HepG2 (cell line): Measurements from ENCODE around the gene ITK. TPM values are rescaled to one million over a fixed set of nuclear protein-coding genes. Genes with fewer than 3 reads are reported as not detected.
A peak's percentile ranks its signal among the peaks of the same experiment; 100 is the strongest.

Experiments
- ATAC-seq: fragments of 200-7000 bp; cut with Tn5 transposase; 3 replicates; pipeline ENCODE4 v1.9.1; 2020; ENCODE audit warnings: mild to moderate bottlenecking, moderate library complexity
- BruUV-seq: library from RNA; stranded (reverse); fragments of 400-500 nt; replicated peaks from 2 replicates; lab custom pipeline; 2021; lab: Mats Ljungman, UMichigan
- CTCF ChIA-PET: fragments of 300-600 bp; formaldehyde crosslinking; extraction: SDS; loops from one replicate; lab custom pipeline; 2021; ENCODE audit warnings: low total read pairs, inconsistent platforms, low intra/inter-chr PET ratio; lab: Yijun Ruan, JAX
- POLR2A ChIA-PET: fragments of 350-600 bp; sonication (Branson Sonifier 250); formaldehyde crosslinking; loops from one replicate; lab custom pipeline; 2020; ENCODE audit warnings: antibody characterized with exemption, inconsistent platforms; lab: Yijun Ruan, JAX
- DNase-seq: peaks from one replicate; pipeline ENCODE4 v3.0.0-alpha.2; 2015; ENCODE audit warnings: low spot score
- FAIRE-seq: peaks from 3 replicates; lab custom pipeline; 2011; peaks lifted over from hg19 to GRCh38; lab: Jason Lieb, UNC
- H2AFZ ChIP-seq: one replicate; pipeline ENCODE4 v1.6.1; 2011; ENCODE audit warnings: low read length, inconsistent platforms
- H3K27ac ChIP-seq: fragments of 300-600 bp; 3 replicates; pipeline ENCODE4 v1.8.0; 2011; ENCODE audit warnings: mixed run types, mild to moderate bottlenecking, mixed read lengths, low read length, inconsistent platforms; ENCODE audit not compliant: insufficient read depth; ENCODE audit errors: extremely low read length
- H3K27me3 ChIP-seq, 2 experiments: fragments of 200-600 bp in 1 of 2; 2 replicates in 1 of 2; 3 replicates in 1 of 2; pipeline versions ENCODE4 v1.6.0 to v1.8.0; 2011; ENCODE audit warnings: low read length in 2 of 2, mild to moderate bottlenecking in 2 of 2, moderate library complexity in 2 of 2, inconsistent platforms in 1 of 2; ENCODE audit not compliant: insufficient read depth in 2 of 2, control insufficient read depth in 1 of 2
- H3K36me3 ChIP-seq, 2 experiments: fragments of 200-600 bp in 1 of 2; replicated peaks in 1 of 2; 2 replicates in 1 of 2; 3 replicates in 1 of 2; pipeline versions ENCODE4 v1.5.1 to v1.8.0; 2011; ENCODE audit warnings: low read length in 2 of 2, inconsistent platforms in 1 of 2; ENCODE audit not compliant: insufficient read depth in 2 of 2, control insufficient read depth in 1 of 2
- H3K4me1 ChIP-seq: 2 replicates; pipeline ENCODE4 v1.5.1; 2012; ENCODE audit warnings: low read length, inconsistent platforms; ENCODE audit not compliant: insufficient read depth
- H3K4me2 ChIP-seq: 2 replicates; pipeline ENCODE4 v1.6.0; 2011; ENCODE audit warnings: low read depth, low read length, inconsistent platforms
- H3K4me3 ChIP-seq, 3 experiments: fragments of 200-600 bp in 1 of 3; sonication (generic), shearing (Covaris generic) in 1 of 3; replicated peaks in 1 of 3; 2 replicates each; pipeline ENCODE4 v1.5.1; 2011 to 2016; ENCODE audit warnings: low read length in 3 of 3, inconsistent platforms in 2 of 3, low read depth in 2 of 3, mild to moderate bottlenecking in 2 of 3, control low read depth in 1 of 3, mixed read lengths in 1 of 3; ENCODE audit not compliant: insufficient read depth in 1 of 3
- H3K79me2 ChIP-seq: one replicate; pipeline ENCODE4 v1.6.1; 2011; ENCODE audit warnings: low read length, inconsistent platforms; ENCODE audit not compliant: insufficient read depth
- H3K9ac ChIP-seq: 2 replicates; pipeline ENCODE4 v1.6.0; 2011; ENCODE audit warnings: mild to moderate bottlenecking, low read depth, low read length, inconsistent platforms; ENCODE audit not compliant: insufficient read depth
- H3K9me3 ChIP-seq: 2 replicates; pipeline ENCODE4 v1.5.1; 2012; ENCODE audit warnings: mild to moderate bottlenecking, low read length
- H4K20me1 ChIP-seq: 2 replicates; pipeline ENCODE4 v1.6.0; 2011; ENCODE audit warnings: inconsistent platforms, mild to moderate bottlenecking, low read length, moderate library complexity; ENCODE audit not compliant: insufficient read depth
- FOXJ3 ChIP-seq: sonication (generic); formaldehyde crosslinking; IDR thresholded peaks from 2 replicates; pipeline ENCODE4 v1.4.0; 2020; ENCODE audit warnings: missing genetic modification reagents, mild to moderate bottlenecking, borderline replicate concordance
- GFI1 ChIP-seq: sonication (generic); formaldehyde crosslinking; IDR thresholded peaks from 2 replicates; pipeline ENCODE4 v1.5.0; 2020; ENCODE audit warnings: missing genetic modification reagents, mild to moderate bottlenecking, borderline replicate concordance
- GTF3A ChIP-seq: sonication (generic); formaldehyde crosslinking; conservative IDR thresholded peaks from 2 replicates; pipeline ENCODE4 v1.4.0; 2020; ENCODE audit warnings: mild to moderate bottlenecking, missing genetic modification reagents
- PHB2 ChIP-seq: fragments of 450-650 bp; IDR thresholded peaks from 2 replicates; pipeline ENCODE4 v1.6.1; 2018; ENCODE audit not compliant: partially characterized antibody
- RXRB ChIP-seq: IDR thresholded peaks from 2 replicates; pipeline ENCODE4 v1.6.1; 2016; ENCODE audit warnings: borderline replicate concordance, missing genetic modification reagents, missing compliant biosample characterization
- SRF ChIP-seq: IDR thresholded peaks from 2 replicates; pipeline ENCODE4 v1.6.1; 2011; ENCODE audit warnings: mild to moderate bottlenecking, low read depth, low read length, moderate library complexity
- TBL1XR1 ChIP-seq: fragments of 150-350 bp; IDR thresholded peaks from 2 replicates; pipeline ENCODE4 v1.6.1; 2014; ENCODE audit warnings: borderline replicate concordance, low read length; ENCODE audit not compliant: partially characterized antibody
- ZBED4 ChIP-seq: sonication (generic); formaldehyde crosslinking; IDR thresholded peaks from 2 replicates; pipeline ENCODE4 v1.4.0; 2020; ENCODE audit warnings: missing genetic modification reagents, borderline replicate concordance
- ZNF629 ChIP-seq: sonication (generic); formaldehyde crosslinking; conservative IDR thresholded peaks from 2 replicates; pipeline ENCODE4 v1.5.0; 2020; ENCODE audit warnings: missing genetic modification reagents
- WGBS: methylation state at CpG from one replicate; pipeline ENCODE4 v1.1.6; 2017; ENCODE audit warnings: low lambda C conversion rate; 5-methylcytosine and 5-hydroxymethylcytosine counted together
- in situ Hi-C: cut with HindIII; loops from 2 replicates; pipeline ENCODE4 v1.10.0; 2017; ENCODE audit warnings: low pct_unique_long_range_greater_than_20kb; ENCODE audit not compliant: extremely low pct_ligation_motif_present
- intact Hi-C: fragments of 100-400 bp; cut with micrococcal nuclease; formaldehyde crosslinking; loops from one replicate; pipeline ENCODE4 v1.10.0; 2022; ENCODE audit not compliant: unreplicated experiment
- polyA plus RNA-seq, 8 experiments: library from polyadenylated mRNA; depleted of rRNA in 3 of 8; stranded (reverse) in 7 of 8; unstranded in 1 of 8; fragments of >200 nt; fragmentation: Illumina TruSeq in 4 of 8; extraction: Trizol in 4 of 8; gene quantifications; 2 replicates each; pipeline versions ENCODE4 v1.2.1 to v1.2.3, GENCODE V29; 2011 to 2016; ENCODE audit warnings: low read depth in 4 of 8, missing spikeins in 1 of 8, mixed read lengths in 1 of 8; ENCODE audit not compliant: insufficient read depth in 1 of 8
- total RNA-seq, 5 experiments: library from RNA; depleted of rRNA; stranded (reverse); fragments of >200 nt; fragmentation: Illumina TruSeq; extraction: Trizol; gene quantifications; 2 replicates each; pipeline ENCODE4 v1.2.3, GENCODE V29; 2016; ENCODE audit warnings: low read depth in 1 of 5
- TF ChIP-seq, protein P1 (sequence below): sonication (generic); formaldehyde crosslinking; IDR thresholded peaks from 2 replicates; pipeline ENCODE4 v1.8.0; 2022; ENCODE audit warnings: missing genetic modification reagents, mild to moderate bottlenecking, borderline replicate concordance
- TF ChIP-seq, protein P2 (sequence below): IDR thresholded peaks from 2 replicates; pipeline ENCODE4 v1.6.1; 2012; ENCODE audit warnings: low read depth, low read length, improper control_type of control experiment
- TF ChIP-seq, protein P3 (sequence below): sonication (generic); formaldehyde crosslinking; IDR thresholded peaks from 2 replicates; pipeline ENCODE4 v1.4.0; 2020; ENCODE audit warnings: missing genetic modification reagents, mild to moderate bottlenecking, borderline replicate concordance

ITK gene
- total and polyA plus RNA-seq, 2 of the 13 experiments (the other 11 are each of a cell fraction or from before 2014, with no cell fraction given): 0.01 TPM; not detected in 1

GRCh38 chr5:157288405-157289163 lies 107.9 kb downstream of the ITK start:
- peak; percentile 82 for ATAC-seq
- H3K4me1 ChIP-seq: peaks cover 67% of the 10 kb centered on the region
- no peak overlapping the region for H2AFZ ChIP-seq
- peak overlapping the region; percentile 42 for H3K4me2 ChIP-seq
- peak overlapping the region; percentile 23 for H3K9ac ChIP-seq
- ChIA-PET POLR2A (no interaction called here), CTCF (no interaction called here)
- WGBS: 5% methylated on average over 4 of the region's 4 CpGs
- peak overlapping the region; percentile 73 for H3K27ac ChIP-seq
- 0 out of 2 replicates have a peak, but pooled peaks cover 6% of the 10 kb centered on the region for H4K20me1 ChIP-seq
- FAIRE-seq: peak; percentile 77
- in situ Hi-C loops (no loop called here), intact Hi-C loops (no loop called here)
- H3K27me3 ChIP-seq: no peaks in the 10 kb centered on the region
- no peak overlapping the region; a peak in 1 of 6 replicates for H3K4me3 ChIP-seq
- no peaks in the 10 kb centered on the region for H3K79me2 ChIP-seq
- DNase-seq: peak; percentile 79
- peaks cover 7 to 8% of the 10 kb centered on the region in 2 experiments; a peak in 3 of 5 replicates for H3K36me3 ChIP-seq
- no TSS peak for BruUV-seq
- no peaks in the 10 kb centered on the region for H3K9me3 ChIP-seq
- TF ChIP-seq GTF3A (CRISPR knock-in tag): no peak
- TF ChIP-seq FOXJ3: peak; percentile 27; the same call in 1 of the 2 replicates
- no peak for TF ChIP-seq PHB2
- TF ChIP-seq RXRB (CRISPR knock-in tag): peak; percentile 60
- TF ChIP-seq, protein P1, sequence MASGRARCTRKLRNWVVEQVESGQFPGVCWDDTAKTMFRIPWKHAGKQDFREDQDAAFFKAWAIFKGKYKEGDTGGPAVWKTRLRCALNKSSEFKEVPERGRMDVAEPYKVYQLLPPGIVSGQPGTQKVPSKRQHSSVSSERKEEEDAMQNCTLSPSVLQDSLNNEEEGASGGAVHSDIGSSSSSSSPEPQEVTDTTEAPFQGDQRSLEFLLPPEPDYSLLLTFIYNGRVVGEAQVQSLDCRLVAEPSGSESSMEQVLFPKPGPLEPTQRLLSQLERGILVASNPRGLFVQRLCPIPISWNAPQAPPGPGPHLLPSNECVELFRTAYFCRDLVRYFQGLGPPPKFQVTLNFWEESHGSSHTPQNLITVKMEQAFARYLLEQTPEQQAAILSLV (CRISPR knock-in tag): no peak
- TF ChIP-seq ZNF629: peak; percentile 70; the same call in 1 of the 2 replicates
- TF ChIP-seq, protein P2, sequence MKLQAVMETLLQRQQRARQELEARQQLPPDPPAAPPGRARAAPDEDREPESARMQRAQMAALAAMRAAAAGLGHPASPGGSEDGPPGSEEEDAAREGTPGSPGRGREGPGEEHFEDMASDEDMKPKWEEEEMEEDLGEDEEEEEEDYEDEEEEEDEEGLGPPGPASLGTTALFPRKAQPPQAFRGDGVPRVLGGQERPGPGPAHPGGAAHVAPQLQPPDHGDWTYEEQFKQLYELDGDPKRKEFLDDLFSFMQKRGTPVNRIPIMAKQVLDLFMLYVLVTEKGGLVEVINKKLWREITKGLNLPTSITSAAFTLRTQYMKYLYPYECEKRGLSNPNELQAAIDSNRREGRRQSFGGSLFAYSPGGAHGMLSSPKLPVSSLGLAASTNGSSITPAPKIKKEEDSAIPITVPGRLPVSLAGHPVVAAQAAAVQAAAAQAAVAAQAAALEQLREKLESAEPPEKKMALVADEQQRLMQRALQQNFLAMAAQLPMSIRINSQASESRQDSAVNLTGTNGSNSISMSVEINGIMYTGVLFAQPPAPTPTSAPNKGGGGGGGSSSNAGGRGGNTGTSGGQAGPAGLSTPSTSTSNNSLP: 0 out of 2 replicates have a peak, but pooled peaks have one; percentile 58
- TF ChIP-seq GFI1 (CRISPR knock-in tag): peak; percentile 77; the same call in 1 of the 2 replicates
- TF ChIP-seq TBL1XR1: peak; percentile 71
- TF ChIP-seq SRF: no peak
- TF ChIP-seq ZBED4 (CRISPR knock-in tag): no peak
- TF ChIP-seq, protein P3, sequence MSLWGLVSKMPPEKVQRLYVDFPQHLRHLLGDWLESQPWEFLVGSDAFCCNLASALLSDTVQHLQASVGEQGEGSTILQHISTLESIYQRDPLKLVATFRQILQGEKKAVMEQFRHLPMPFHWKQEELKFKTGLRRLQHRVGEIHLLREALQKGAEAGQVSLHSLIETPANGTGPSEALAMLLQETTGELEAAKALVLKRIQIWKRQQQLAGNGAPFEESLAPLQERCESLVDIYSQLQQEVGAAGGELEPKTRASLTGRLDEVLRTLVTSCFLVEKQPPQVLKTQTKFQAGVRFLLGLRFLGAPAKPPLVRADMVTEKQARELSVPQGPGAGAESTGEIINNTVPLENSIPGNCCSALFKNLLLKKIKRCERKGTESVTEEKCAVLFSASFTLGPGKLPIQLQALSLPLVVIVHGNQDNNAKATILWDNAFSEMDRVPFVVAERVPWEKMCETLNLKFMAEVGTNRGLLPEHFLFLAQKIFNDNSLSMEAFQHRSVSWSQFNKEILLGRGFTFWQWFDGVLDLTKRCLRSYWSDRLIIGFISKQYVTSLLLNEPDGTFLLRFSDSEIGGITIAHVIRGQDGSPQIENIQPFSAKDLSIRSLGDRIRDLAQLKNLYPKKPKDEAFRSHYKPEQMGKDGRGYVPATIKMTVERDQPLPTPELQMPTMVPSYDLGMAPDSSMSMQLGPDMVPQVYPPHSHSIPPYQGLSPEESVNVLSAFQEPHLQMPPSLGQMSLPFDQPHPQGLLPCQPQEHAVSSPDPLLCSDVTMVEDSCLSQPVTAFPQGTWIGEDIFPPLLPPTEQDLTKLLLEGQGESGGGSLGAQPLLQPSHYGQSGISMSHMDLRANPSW: no peak
